ENCODE data around the gene KCNIP1. TPM values are rescaled to one million over a fixed set of nuclear protein-coding genes. Genes with fewer than 3 reads are reported as not detected.
A peak's percentile ranks its signal among the peaks of the same experiment; 100 is the strongest.
"Not testable (repeated sequence)": the region's sequence is repeated elsewhere in the genome, so short reads cannot be mapped to it uniquely, and the experiment has no call there.

KCNIP1 gene
- polyA plus RNA-seq, 1 donor, result 2.8 TPM

- not testable (repeated sequence) for H3K9me3 ChIP-seq (ENCODE audit: control insufficient read depth, low read depth, low read length); H3K27me3 ChIP-seq (ENCODE audit: control insufficient read depth, insufficient read depth, low read length); H3K36me3 ChIP-seq (ENCODE audit: control insufficient read depth, insufficient read depth, low read length); H3K4me3 ChIP-seq (ENCODE audit: low read length); H3K27ac ChIP-seq (ENCODE audit: low read length); DNase-seq; H3K4me1 ChIP-seq (ENCODE audit: control insufficient read depth, insufficient read depth, low read length)
- WGBS (ENCODE audit: insufficient coverage, low lambda C conversion rate), result 71% methylated on average over 4 of the region's 9 CpGs
These were observed 262.0 kb downstream of the KCNIP1 start for GRCh38 chr5:170765868-170766267.

- Histone ChIP-seq H3K4me3 (ENCODE audit: low read length) (no peak overlapping the region), H3K4me1 (ENCODE audit: control insufficient read depth, insufficient read depth, low read length) (no peaks in the 10 kb centered on the region), H3K9me3 (ENCODE audit: control insufficient read depth, low read depth, low read length) (no peaks in the 10 kb centered on the region), H3K27ac (ENCODE audit: low read length) (no peak overlapping the region), H3K27me3 (ENCODE audit: control insufficient read depth, insufficient read depth, low read length) (no peaks in the 10 kb centered on the region), H3K36me3 (ENCODE audit: control insufficient read depth, insufficient read depth, low read length) (no peaks in the 10 kb centered on the region)
- no peak for DNase-seq
- no CpG with 5 or more reads among the region's 6 CpGs for WGBS (ENCODE audit: insufficient coverage, low lambda C conversion rate)
These were observed 265.4 kb downstream of the KCNIP1 start for GRCh38 chr5:170769246-170769645.

GRCh38 chr5:170769898-170770416, 266.1 kb downstream of the KCNIP1 start:
- Histone ChIP-seq H3K27me3 (ENCODE audit: control insufficient read depth, insufficient read depth, low read length) (no peaks in the 10 kb centered on the region), H3K9me3 (ENCODE audit: control insufficient read depth, low read depth, low read length) (no peaks in the 10 kb centered on the region), H3K36me3 (ENCODE audit: control insufficient read depth, insufficient read depth, low read length) (no peaks in the 10 kb centered on the region), H3K4me3 (ENCODE audit: low read length) (no peak overlapping the region), H3K27ac (ENCODE audit: low read length) (no peak overlapping the region), H3K4me1 (ENCODE audit: control insufficient read depth, insufficient read depth, low read length) (no peaks in the 10 kb centered on the region)
- no peak for DNase-seq
- WGBS (ENCODE audit: insufficient coverage, low lambda C conversion rate), result 100% methylated on average over 1 of the region's 5 CpGs

GRCh38 chr5:170771496-170771895, 267.7 kb downstream of the KCNIP1 start:
- no peaks in the 10 kb centered on the region for H3K36me3 ChIP-seq (ENCODE audit: control insufficient read depth, insufficient read depth, low read length)
- H3K9me3 ChIP-seq (ENCODE audit: control insufficient read depth, low read depth, low read length), result no peaks in the 10 kb centered on the region
- no peaks in the 10 kb centered on the region for H3K4me1 ChIP-seq (ENCODE audit: control insufficient read depth, insufficient read depth, low read length)
- DNase-seq, result peak in 1 of 2 donors; percentile 53
- 90% methylated on average over 2 of the region's 15 CpGs for WGBS (ENCODE audit: insufficient coverage, low lambda C conversion rate)
- no peak overlapping the region for H3K27ac ChIP-seq (ENCODE audit: low read length)
- H3K4me3 ChIP-seq (ENCODE audit: low read length), result no peak overlapping the region
- H3K27me3 ChIP-seq (ENCODE audit: control insufficient read depth, insufficient read depth, low read length), result no peaks in the 10 kb centered on the region

- no CpG with 5 or more reads among the region's 12 CpGs for WGBS (ENCODE audit: insufficient coverage, low lambda C conversion rate)
- Histone ChIP-seq H3K9me3 (ENCODE audit: control insufficient read depth, low read depth, low read length) (no peaks in the 10 kb centered on the region), H3K27ac (ENCODE audit: low read length) (no peak overlapping the region), H3K36me3 (ENCODE audit: control insufficient read depth, insufficient read depth, low read length) (no peaks in the 10 kb centered on the region), H3K4me1 (ENCODE audit: control insufficient read depth, insufficient read depth, low read length) (no peaks in the 10 kb centered on the region), H3K4me3 (ENCODE audit: low read length) (no peak overlapping the region), H3K27me3 (ENCODE audit: control insufficient read depth, insufficient read depth, low read length) (no peaks in the 10 kb centered on the region)
- DNase-seq, result peak in 1 of 2 donors; percentile 33
These were observed 269.5 kb downstream of the KCNIP1 start for GRCh38 chr5:170773024-170773985.

- H3K36me3 ChIP-seq (ENCODE audit: control insufficient read depth, insufficient read depth, low read length), result no peaks in the 10 kb centered on the region
- no peaks in the 10 kb centered on the region for H3K27me3 ChIP-seq (ENCODE audit: control insufficient read depth, insufficient read depth, low read length)
- no peak for DNase-seq
- H3K9me3 ChIP-seq (ENCODE audit: control insufficient read depth, low read depth, low read length), result no peaks in the 10 kb centered on the region
- H3K4me3 ChIP-seq (ENCODE audit: low read length), result no peak overlapping the region
- no peaks in the 10 kb centered on the region for H3K4me1 ChIP-seq (ENCODE audit: control insufficient read depth, insufficient read depth, low read length)
- no CpG with 5 or more reads among the region's 5 CpGs for WGBS (ENCODE audit: insufficient coverage, low lambda C conversion rate)
- no peak overlapping the region for H3K27ac ChIP-seq (ENCODE audit: low read length)
These were observed 271.0 kb downstream of the KCNIP1 start for GRCh38 chr5:170774831-170775230.

GRCh38 chr5:170781946-170782345, 278.1 kb downstream of the KCNIP1 start:
- Histone ChIP-seq H3K27me3 (ENCODE audit: control insufficient read depth, insufficient read depth, low read length) (peaks cover 10% of the 10 kb centered on the region), H3K36me3 (ENCODE audit: control insufficient read depth, insufficient read depth, low read length) (no peaks in the 10 kb centered on the region), H3K4me3 (ENCODE audit: low read length) (no peak overlapping the region), H3K4me1 (ENCODE audit: control insufficient read depth, insufficient read depth, low read length) (no peaks in the 10 kb centered on the region), H3K9me3 (ENCODE audit: control insufficient read depth, low read depth, low read length) (no peaks in the 10 kb centered on the region), H3K27ac (ENCODE audit: low read length) (no peak overlapping the region)
- DNase-seq, result no peak
- WGBS (ENCODE audit: insufficient coverage, low lambda C conversion rate), result no CpG with 5 or more reads among the region's 1 CpG

- no peak overlapping the region for H3K27ac ChIP-seq (ENCODE audit: low read length)
- H3K4me1 ChIP-seq (ENCODE audit: control insufficient read depth, insufficient read depth, low read length), result no peaks in the 10 kb centered on the region
- H3K27me3 ChIP-seq (ENCODE audit: control insufficient read depth, insufficient read depth, low read length), result peaks cover 10% of the 10 kb centered on the region
- no peaks in the 10 kb centered on the region for H3K9me3 ChIP-seq (ENCODE audit: control insufficient read depth, low read depth, low read length)
- no peak for DNase-seq
- no peaks in the 10 kb centered on the region for H3K36me3 ChIP-seq (ENCODE audit: control insufficient read depth, insufficient read depth, low read length)
- no peak overlapping the region for H3K4me3 ChIP-seq (ENCODE audit: low read length)
- no CpG with 5 or more reads among the region's 6 CpGs for WGBS (ENCODE audit: insufficient coverage, low lambda C conversion rate)
These were observed 278.6 kb downstream of the KCNIP1 start for GRCh38 chr5:170782438-170782837.

GRCh38 chr5:170783498-170784247, 279.9 kb downstream of the KCNIP1 start, which contains the start of gene GABRP:
TSS of gene GABRP (plus strand) at chr5:170783725. CDS start at chr5:170788616, 4,891 bp downstream.
- no peaks in the 10 kb centered on the region for H3K9me3 ChIP-seq (ENCODE audit: control insufficient read depth, low read depth, low read length)
- no peak within 1 kb of the TSS for H3K27ac ChIP-seq (ENCODE audit: low read length)
- peaks cover 10% of the 10 kb centered on the region for H3K27me3 ChIP-seq (ENCODE audit: control insufficient read depth, insufficient read depth, low read length)
- no peaks in the 10 kb centered on the region for H3K4me1 ChIP-seq (ENCODE audit: control insufficient read depth, insufficient read depth, low read length)
- no peak for DNase-seq
- WGBS (ENCODE audit: insufficient coverage, low lambda C conversion rate), result no CpG with 5 or more reads among the region's 14 CpGs
- no peaks in the 10 kb centered on the region for H3K36me3 ChIP-seq (ENCODE audit: control insufficient read depth, insufficient read depth, low read length)
- H3K4me3 ChIP-seq (ENCODE audit: low read length), result no peak within 1 kb of the TSS

GRCh38 chr5:170785416-170785815, 281.6 kb downstream of the KCNIP1 start:
- H3K27ac ChIP-seq (ENCODE audit: low read length), result no peak overlapping the region
- no peaks in the 10 kb centered on the region for H3K9me3 ChIP-seq (ENCODE audit: control insufficient read depth, low read depth, low read length)
- DNase-seq, result no peak
- no peak overlapping the region for H3K4me3 ChIP-seq (ENCODE audit: low read length)
- H3K36me3 ChIP-seq (ENCODE audit: control insufficient read depth, insufficient read depth, low read length), result no peaks in the 10 kb centered on the region
- no CpG with 5 or more reads among the region's 3 CpGs for WGBS (ENCODE audit: insufficient coverage, low lambda C conversion rate)
- no peaks in the 10 kb centered on the region for H3K4me1 ChIP-seq (ENCODE audit: control insufficient read depth, insufficient read depth, low read length)
- peaks cover 10% of the 10 kb centered on the region for H3K27me3 ChIP-seq (ENCODE audit: control insufficient read depth, insufficient read depth, low read length)
